Ascending aorta (tissue), 2 donors: Measurements from ENCODE around the gene RALGAPA1. TPM values are rescaled to one million over a fixed set of nuclear protein-coding genes. Genes with fewer than 3 reads are reported as not detected.
"Not testable (repeated sequence)": the region's sequence is repeated elsewhere in the genome, so short reads cannot be mapped to it uniquely, and the experiment has no call there.

Experiments used
- DNase-seq, 2 donors: peaks; one replicate each; pipeline ENCODE4 v3.0.0-alpha.2; 2019; ENCODE audit warnings: low spot score in 2 of 2
- H3K27ac ChIP-seq, 2 donors: fragments of 200-600 bp; sonication (generic); one replicate each; pipeline ENCODE4 v1.5.1; 2016 to 2017; ENCODE audit warnings: mild to moderate bottlenecking in 1 of 2
- H3K27me3 ChIP-seq: fragments of 200-600 bp; sonication (generic); one replicate; pipeline ENCODE4 v1.5.1; 2017
- H3K36me3 ChIP-seq, 2 donors: fragments of 200-600 bp; sonication (generic); one replicate each; pipeline ENCODE4 v1.5.1; 2016
- H3K4me1 ChIP-seq, 2 donors: fragments of 200-600 bp; sonication (generic); one replicate each; pipeline ENCODE4 v1.5.1; 2016 to 2017; ENCODE audit warnings: mild to moderate bottlenecking in 1 of 2
- H3K4me3 ChIP-seq, 2 donors: fragments of 200-600 bp; sonication (generic); one replicate each; pipeline ENCODE4 v1.5.1; 2016 to 2017; ENCODE audit warnings: mild to moderate bottlenecking in 1 of 2
- H3K9me3 ChIP-seq, 2 donors: fragments of 200-600 bp; sonication (generic); one replicate each; pipeline ENCODE4 v1.5.1; 2016
- intact Hi-C: fragments of 100-400 bp; cut with DNase I; formaldehyde crosslinking; loops from one replicate; pipeline ENCODE4 v1.15.1; 2023
- total RNA-seq: library from RNA; depleted of rRNA; stranded (reverse); fragments of >200 nt; gene quantifications from one replicate; pipeline ENCODE4 v1.1.0, GENCODE V29; 2016
- TF ChIP-seq, protein P1 (sequence below), 3 experiments: fragments of 200-600 bp in 2 of 3; fragments of 450-650 bp in 1 of 3; sonication (generic) in 2 of 3; IDR thresholded peaks; one replicate each; pipeline ENCODE4 v1.5.1; 2016 to 2019; ENCODE audit warnings: antibody characterized with exemption in 3 of 3, mild to moderate bottlenecking in 1 of 3, moderate library complexity in 1 of 3

RALGAPA1 gene
- total RNA-seq, 1 donor from 2014 or later = 101 TPM

GRCh38 chr14:35594616-35595015 lies 214.5 kb downstream of the RALGAPA1 start:
- peaks cover 20 to 64% of the 10 kb centered on the region in 2 donors for H3K36me3 ChIP-seq
- no peak overlapping the region for H3K4me3 ChIP-seq
- intact Hi-C loops = no loop called here
- no peaks in the 10 kb centered on the region for H3K9me3 ChIP-seq
- no peaks in the 10 kb centered on the region for H3K4me1 ChIP-seq
- H3K27me3 ChIP-seq = no peaks in the 10 kb centered on the region
- TF ChIP-seq, protein P1, sequence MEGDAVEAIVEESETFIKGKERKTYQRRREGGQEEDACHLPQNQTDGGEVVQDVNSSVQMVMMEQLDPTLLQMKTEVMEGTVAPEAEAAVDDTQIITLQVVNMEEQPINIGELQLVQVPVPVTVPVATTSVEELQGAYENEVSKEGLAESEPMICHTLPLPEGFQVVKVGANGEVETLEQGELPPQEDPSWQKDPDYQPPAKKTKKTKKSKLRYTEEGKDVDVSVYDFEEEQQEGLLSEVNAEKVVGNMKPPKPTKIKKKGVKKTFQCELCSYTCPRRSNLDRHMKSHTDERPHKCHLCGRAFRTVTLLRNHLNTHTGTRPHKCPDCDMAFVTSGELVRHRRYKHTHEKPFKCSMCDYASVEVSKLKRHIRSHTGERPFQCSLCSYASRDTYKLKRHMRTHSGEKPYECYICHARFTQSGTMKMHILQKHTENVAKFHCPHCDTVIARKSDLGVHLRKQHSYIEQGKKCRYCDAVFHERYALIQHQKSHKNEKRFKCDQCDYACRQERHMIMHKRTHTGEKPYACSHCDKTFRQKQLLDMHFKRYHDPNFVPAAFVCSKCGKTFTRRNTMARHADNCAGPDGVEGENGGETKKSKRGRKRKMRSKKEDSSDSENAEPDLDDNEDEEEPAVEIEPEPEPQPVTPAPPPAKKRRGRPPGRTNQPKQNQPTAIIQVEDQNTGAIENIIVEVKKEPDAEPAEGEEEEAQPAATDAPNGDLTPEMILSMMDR (IDR thresholded peaks at IDR 0.05) = no peak
- no peak for DNase-seq
- no peak overlapping the region for H3K27ac ChIP-seq

DNA sequence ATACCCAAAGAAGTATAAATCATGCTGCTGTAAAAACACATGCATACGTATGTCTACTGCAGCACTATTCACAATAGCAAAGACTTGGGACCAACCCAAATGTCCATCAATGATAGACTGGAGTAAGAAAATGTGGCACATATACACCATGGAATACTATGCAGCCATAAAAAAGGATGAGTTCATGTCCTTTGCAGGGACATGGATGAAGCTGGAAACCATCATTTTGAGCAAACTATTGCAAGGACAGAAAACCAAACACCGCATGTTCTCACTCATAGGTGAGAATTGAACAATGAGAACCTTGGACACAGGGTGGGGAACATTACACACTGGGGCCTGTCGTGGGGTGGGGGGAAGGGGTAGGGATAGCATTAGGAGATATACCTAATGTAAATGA lies 221.7 kb downstream of the RALGAPA1 start:
- H3K36me3 ChIP-seq = peaks cover 6 to 35% of the 10 kb centered on the region in 2 donors
- intact Hi-C loops = not testable (repeated sequence)

DNA sequence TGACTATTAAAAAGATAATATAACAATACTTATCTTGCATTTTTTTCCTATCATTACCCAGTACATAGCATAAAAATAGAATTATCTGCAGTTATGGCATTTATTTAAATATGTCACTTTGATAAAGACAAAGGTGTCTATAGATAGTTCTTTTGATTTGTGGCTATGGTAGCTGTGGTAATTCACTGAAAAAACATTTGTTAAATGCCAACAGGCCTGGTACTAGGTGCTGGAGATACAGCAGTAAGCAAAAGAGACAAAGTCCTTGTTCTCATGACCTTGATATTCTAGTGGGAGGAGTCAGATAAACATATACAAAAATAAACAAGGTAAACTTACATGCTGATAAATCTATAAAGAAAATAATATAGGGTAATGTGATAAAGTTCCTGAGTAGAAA lies 230.5 kb downstream of the RALGAPA1 start:
- Histone ChIP-seq H3K9me3 (no peaks in the 10 kb centered on the region), H3K27ac (no peak overlapping the region), H3K36me3 (peaks cover 0 to 4% of the 10 kb centered on the region in 2 donors), H3K4me3 (no peak overlapping the region), H3K4me1 (no peaks in the 10 kb centered on the region), H3K27me3 (no peaks in the 10 kb centered on the region)
- no peak for DNase-seq
- TF ChIP-seq, protein P1 (IDR thresholded peaks at IDR 0.05) = no peak
- intact Hi-C loops = no loop called here

More for the DNA sequence above, 221.7 kb downstream of the RALGAPA1 start:
- not testable (repeated sequence) for H3K27ac ChIP-seq, H3K27me3 ChIP-seq, DNase-seq, H3K4me1 ChIP-seq, H3K4me3 ChIP-seq, H3K9me3 ChIP-seq

DNA sequence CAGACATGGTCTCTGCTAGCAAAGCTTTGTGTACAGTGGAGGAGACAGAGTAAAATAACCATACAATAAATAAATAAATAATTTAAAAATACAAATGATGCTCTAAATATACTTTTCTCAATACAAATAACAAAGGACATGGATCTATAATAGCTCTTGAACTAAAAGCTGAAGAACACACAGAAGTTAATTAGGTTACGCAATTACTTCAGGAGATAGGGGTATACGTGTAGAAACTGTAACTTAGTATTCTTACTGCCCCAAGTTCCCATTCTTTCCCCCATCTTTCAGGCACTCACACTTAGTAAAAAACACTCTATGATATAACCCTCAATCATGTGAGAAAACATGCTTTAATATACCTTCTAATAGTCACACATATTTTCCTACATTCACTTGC lies 231.0 kb downstream of the RALGAPA1 start:
- Histone ChIP-seq H3K27ac (no peak overlapping the region), H3K4me1 (no peaks in the 10 kb centered on the region), H3K36me3 (peaks cover 0 to 4% of the 10 kb centered on the region in 2 donors), H3K27me3 (no peaks in the 10 kb centered on the region), H3K4me3 (no peak overlapping the region), H3K9me3 (no peaks in the 10 kb centered on the region)
- TF ChIP-seq, protein P1 (IDR thresholded peaks at IDR 0.05) = no peak
- intact Hi-C loops = no loop called here
- no peak for DNase-seq

- no peak overlapping the region for H3K4me3 ChIP-seq
- DNase-seq = no peak
- TF ChIP-seq, protein P1 (IDR thresholded peaks at IDR 0.05) = no peak
Observed at GRCh38 chr14:35576856-35577255, 232.2 kb downstream of the RALGAPA1 start.

DNA sequence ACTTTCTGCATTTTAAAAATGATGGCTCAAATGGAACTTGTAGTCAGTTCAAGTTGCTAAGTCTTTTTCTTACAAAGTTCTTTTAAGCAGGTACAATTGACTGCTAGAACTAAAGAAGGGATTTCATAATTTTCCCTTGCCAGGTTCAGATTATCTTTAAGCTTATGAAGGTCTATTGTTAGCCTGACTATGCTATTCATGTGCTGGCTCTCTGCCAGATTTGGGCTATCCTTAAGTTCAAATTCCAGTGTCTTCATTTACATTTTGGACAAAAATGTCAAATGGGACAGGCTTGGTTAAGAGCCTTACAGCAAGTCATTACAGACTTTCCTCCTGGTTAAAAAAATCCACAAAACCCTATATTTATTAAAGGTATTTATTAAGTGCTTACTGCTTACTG lies 232.8 kb downstream of the RALGAPA1 start:
- intact Hi-C loops = no loop called here
- no peaks in the 10 kb centered on the region for H3K9me3 ChIP-seq
- no peaks in the 10 kb centered on the region for H3K27me3 ChIP-seq
- no peak for DNase-seq
- no peaks in the 10 kb centered on the region for H3K4me1 ChIP-seq
- no peak overlapping the region for H3K27ac ChIP-seq
- H3K4me3 ChIP-seq = no peak overlapping the region
- H3K36me3 ChIP-seq = peaks cover 2 to 6% of the 10 kb centered on the region in 2 donors
- TF ChIP-seq, protein P1 (IDR thresholded peaks at IDR 0.05) = no peak

More at GRCh38 chr14:35576856-35577255, 232.2 kb downstream of the RALGAPA1 start:
- intact Hi-C loops = no loop called here
- Histone ChIP-seq H3K27ac (no peak overlapping the region), H3K9me3 (no peaks in the 10 kb centered on the region), H3K4me1 (no peaks in the 10 kb centered on the region), H3K36me3 (peaks cover 0 to 4% of the 10 kb centered on the region in 2 donors), H3K27me3 (no peaks in the 10 kb centered on the region)
